ENCODE measurements around the gene UPK2. TPM values are rescaled to one million over a fixed set of nuclear protein-coding genes. Genes with fewer than 3 reads are reported as not detected.

UPK2 gene
- polyA plus RNA-seq, 3 donors: not detected

DNA sequence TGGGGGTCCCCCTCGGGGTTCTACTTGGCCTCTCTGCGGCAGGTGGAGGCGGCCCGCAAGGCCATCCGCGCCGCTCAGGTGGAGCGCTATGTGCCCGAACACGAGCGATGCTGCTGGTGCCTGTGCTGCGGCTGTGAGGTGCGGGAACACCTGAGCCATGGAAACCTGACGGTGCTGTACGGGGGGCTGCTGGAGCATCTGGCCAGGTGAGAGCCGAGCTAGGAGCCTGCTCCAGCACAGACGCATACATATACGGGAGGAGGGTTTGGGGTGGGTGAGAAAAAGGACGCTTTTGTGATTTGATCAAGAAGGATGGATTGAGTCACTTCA is 42.3 kb downstream of the UPK2 start:
- H3K79me2 ChIP-seq (ENCODE audit: insufficient read depth, low read length): peaks cover 34% of the 10 kb centered on the region
- peaks cover 29 to 42% of the 10 kb centered on the region in 2 donors for H3K36me3 ChIP-seq (replicated peaks in 1 of 2; ENCODE audit: control insufficient read depth in 1 of 2, insufficient read depth in 2 of 2, low read length in 2 of 2)
- Mint-ChIP-seq H3K4me1 (peaks cover 25% of the 10 kb centered on the region), H3K9me3 (no peaks in the 10 kb centered on the region), H3K27ac (peak overlapping the region; percentile 91 to 97 (median 95)), H3K36me3 (peaks cover 35 to 47% of the 10 kb centered on the region in 2 donors), H3K27me3 (ENCODE audit: low read depth in 3 of 3) (peaks cover 0 to 2% (median 0%) of the 10 kb centered on the region in 3 donors), H3K4me3 (peak overlapping the region; percentile 95 to 97)
- H3K27me3 ChIP-seq (ENCODE audit: control insufficient read depth in 2 of 2, insufficient read depth in 2 of 2, low read length in 2 of 2): no peaks in the 10 kb centered on the region
- no peaks in the 10 kb centered on the region for H3K9me3 ChIP-seq (replicated peaks in 1 of 2; ENCODE audit: control insufficient read depth in 1 of 2, insufficient read depth in 1 of 2, low read length in 2 of 2)
- intact Hi-C loops (cut with micrococcal nuclease): loop anchor here (1.0 to 5.0 kb wide), 3 partner anchors 18 to 34 kb away; partner anchors contain the start of gene SLC37A4 (in 1 of the 2)
- 6% methylated on average over 16 of the region's 19 CpGs for WGBS (ENCODE audit: insufficient coverage)
- H2AFZ ChIP-seq (ENCODE audit: insufficient read depth, low read depth, low read length, poor library complexity, severe bottlenecking): peak overlapping the region; percentile 95
- H4K20me1 ChIP-seq (ENCODE audit: insufficient read depth, low read length): no peaks in the 10 kb centered on the region
- TF ChIP-seq, protein P1, sequence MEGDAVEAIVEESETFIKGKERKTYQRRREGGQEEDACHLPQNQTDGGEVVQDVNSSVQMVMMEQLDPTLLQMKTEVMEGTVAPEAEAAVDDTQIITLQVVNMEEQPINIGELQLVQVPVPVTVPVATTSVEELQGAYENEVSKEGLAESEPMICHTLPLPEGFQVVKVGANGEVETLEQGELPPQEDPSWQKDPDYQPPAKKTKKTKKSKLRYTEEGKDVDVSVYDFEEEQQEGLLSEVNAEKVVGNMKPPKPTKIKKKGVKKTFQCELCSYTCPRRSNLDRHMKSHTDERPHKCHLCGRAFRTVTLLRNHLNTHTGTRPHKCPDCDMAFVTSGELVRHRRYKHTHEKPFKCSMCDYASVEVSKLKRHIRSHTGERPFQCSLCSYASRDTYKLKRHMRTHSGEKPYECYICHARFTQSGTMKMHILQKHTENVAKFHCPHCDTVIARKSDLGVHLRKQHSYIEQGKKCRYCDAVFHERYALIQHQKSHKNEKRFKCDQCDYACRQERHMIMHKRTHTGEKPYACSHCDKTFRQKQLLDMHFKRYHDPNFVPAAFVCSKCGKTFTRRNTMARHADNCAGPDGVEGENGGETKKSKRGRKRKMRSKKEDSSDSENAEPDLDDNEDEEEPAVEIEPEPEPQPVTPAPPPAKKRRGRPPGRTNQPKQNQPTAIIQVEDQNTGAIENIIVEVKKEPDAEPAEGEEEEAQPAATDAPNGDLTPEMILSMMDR (IDR thresholded peaks at IDR 0.05): no peak
- peaks cover 19 to 23% of the 10 kb centered on the region in 2 donors for H3K4me1 ChIP-seq (ENCODE audit: control insufficient read depth in 1 of 2, insufficient read depth in 2 of 2, low read length in 2 of 2)
- peak overlapping the region; percentile 99 for H3K4me2 ChIP-seq (replicated peaks; ENCODE audit: extremely low read depth, low read length, poor library complexity, severe bottlenecking)
- H3K27ac ChIP-seq (ENCODE audit: low read depth in 1 of 2, low read length in 2 of 2): peak overlapping the region; percentile 37 to 87
- H3K4me3 ChIP-seq (replicated peaks in 1 of 3; ENCODE audit: low read depth in 2 of 3, low read length in 3 of 3): peak overlapping the region; percentile 65 to 87 (median 82)
- H3K9ac ChIP-seq (ENCODE audit: insufficient read depth, low read length, poor library complexity, severe bottlenecking): peak overlapping the region; percentile 89
- DNase-seq: no peak

DNA sequence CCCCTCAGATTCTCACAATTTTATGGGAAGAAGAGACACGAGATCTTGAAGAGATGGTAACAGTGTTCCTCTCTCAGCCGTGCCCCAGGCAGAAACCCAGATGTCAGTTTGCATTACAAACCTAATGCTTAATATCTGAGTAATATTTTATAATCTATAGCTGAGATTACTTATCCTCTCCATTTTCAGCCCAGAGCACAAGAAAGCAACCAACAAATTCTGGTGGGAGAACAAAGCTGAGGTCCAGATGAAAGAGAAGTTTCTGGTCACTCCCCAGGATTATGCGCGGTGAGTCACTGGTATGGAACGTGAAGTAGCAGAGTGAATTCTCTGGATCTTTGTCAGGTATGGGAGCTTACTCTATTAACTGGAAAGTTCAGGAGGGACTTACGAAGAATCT is 42.7 kb downstream of the UPK2 start:
- Mint-ChIP-seq H3K27me3 (ENCODE audit: low read depth in 3 of 3) (peaks cover 0 to 2% (median 0%) of the 10 kb centered on the region in 3 donors), H3K36me3 (peaks cover 37 to 52% of the 10 kb centered on the region in 2 donors), H3K27ac (peak overlapping the region; percentile 91 to 97 (median 95)), H3K4me3 (peak overlapping the region; percentile 95 to 97), H3K4me1 (peaks cover 25% of the 10 kb centered on the region), H3K9me3 (no peaks in the 10 kb centered on the region)
- no peak for DNase-seq
- no peaks in the 10 kb centered on the region for H3K9me3 ChIP-seq (replicated peaks in 1 of 2; ENCODE audit: control insufficient read depth in 1 of 2, insufficient read depth in 1 of 2, low read length in 2 of 2)
- H4K20me1 ChIP-seq (ENCODE audit: insufficient read depth, low read length): no peaks in the 10 kb centered on the region
- H3K4me1 ChIP-seq (ENCODE audit: control insufficient read depth in 1 of 2, insufficient read depth in 2 of 2, low read length in 2 of 2): peaks cover 19 to 23% of the 10 kb centered on the region in 2 donors
- peak overlapping the region in 1 of 3 experiments; percentile 87 for H3K4me3 ChIP-seq (replicated peaks in 1 of 3; ENCODE audit: low read depth in 2 of 3, low read length in 3 of 3)
- TF ChIP-seq, protein P1 (IDR thresholded peaks at IDR 0.05): no peak
- intact Hi-C loops (cut with micrococcal nuclease): loop anchor here (1.0 to 5.0 kb wide), 3 partner anchors 17 to 33 kb away; partner anchors contain the start of gene SLC37A4 (in 1 of the 2)
- peak overlapping the region; percentile 95 for H2AFZ ChIP-seq (ENCODE audit: insufficient read depth, low read depth, low read length, poor library complexity, severe bottlenecking)
- peaks cover 34% of the 10 kb centered on the region for H3K79me2 ChIP-seq (ENCODE audit: insufficient read depth, low read length)
- 100% methylated on average over 3 of the region's 6 CpGs for WGBS (ENCODE audit: insufficient coverage)
- no peaks in the 10 kb centered on the region for H3K27me3 ChIP-seq (ENCODE audit: control insufficient read depth in 2 of 2, insufficient read depth in 2 of 2, low read length in 2 of 2)
- peaks cover 31 to 46% of the 10 kb centered on the region in 2 donors for H3K36me3 ChIP-seq (replicated peaks in 1 of 2; ENCODE audit: control insufficient read depth in 1 of 2, insufficient read depth in 2 of 2, low read length in 2 of 2)
- H3K9ac ChIP-seq (ENCODE audit: insufficient read depth, low read length, poor library complexity, severe bottlenecking): peak overlapping the region; percentile 89
- peak overlapping the region; percentile 99 for H3K4me2 ChIP-seq (replicated peaks; ENCODE audit: extremely low read depth, low read length, poor library complexity, severe bottlenecking)
- H3K27ac ChIP-seq (ENCODE audit: low read depth in 1 of 2, low read length in 2 of 2): peak overlapping the region in 1 of 2 donors; percentile 87

Measured in CD14-positive monocyte (primary cell).